Keratinocyte (primary cell): ENCODE data around the gene ANGEL2.

ENCODE experiments used
- EZH2 ChIP-seq: IDR thresholded peaks from one replicate; pipeline ENCODE4 v1.6.1; 2012; ENCODE audit warnings: inconsistent platforms, mild to moderate bottlenecking, low read length, moderate library complexity
- TF ChIP-seq, protein P1 (sequence below), 3 experiments: IDR thresholded peaks in 1 of 3; conservative IDR thresholded peaks in 1 of 3; optimal IDR thresholded peaks in 1 of 3; 2 replicates in 2 of 3; 3 replicates in 1 of 3; pipeline versions ENCODE3 to v1.5.1; 2011; ENCODE audit warnings: low read length in 3 of 3, mild to moderate bottlenecking in 3 of 3, moderate library complexity in 2 of 3, control low read depth in 1 of 3, inconsistent platforms in 1 of 3; ENCODE audit not compliant: insufficient read depth in 2 of 3; ENCODE audit errors: extremely low read depth in 1 of 3

DNA sequence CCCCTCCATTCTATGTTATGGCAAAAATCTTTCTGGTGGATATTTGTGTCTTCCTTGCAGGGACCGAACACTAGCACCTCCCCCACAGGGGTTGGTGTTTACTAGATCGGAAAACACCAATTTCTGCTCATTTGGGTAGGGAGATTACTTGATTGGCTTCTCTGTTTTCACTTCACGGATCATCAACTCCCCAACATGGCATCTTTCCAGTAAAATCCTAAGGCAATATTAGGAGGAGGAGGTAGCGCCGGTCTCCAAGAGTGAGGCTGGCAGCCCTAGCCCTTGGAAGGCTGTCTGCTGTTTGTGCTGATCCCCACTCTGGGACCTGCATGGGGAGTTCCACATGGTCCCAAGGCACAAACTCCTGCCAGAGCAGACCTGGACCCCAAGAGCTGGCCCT, 53.2 kb downstream of the ANGEL2 start:
- TF ChIP-seq, protein P1, sequence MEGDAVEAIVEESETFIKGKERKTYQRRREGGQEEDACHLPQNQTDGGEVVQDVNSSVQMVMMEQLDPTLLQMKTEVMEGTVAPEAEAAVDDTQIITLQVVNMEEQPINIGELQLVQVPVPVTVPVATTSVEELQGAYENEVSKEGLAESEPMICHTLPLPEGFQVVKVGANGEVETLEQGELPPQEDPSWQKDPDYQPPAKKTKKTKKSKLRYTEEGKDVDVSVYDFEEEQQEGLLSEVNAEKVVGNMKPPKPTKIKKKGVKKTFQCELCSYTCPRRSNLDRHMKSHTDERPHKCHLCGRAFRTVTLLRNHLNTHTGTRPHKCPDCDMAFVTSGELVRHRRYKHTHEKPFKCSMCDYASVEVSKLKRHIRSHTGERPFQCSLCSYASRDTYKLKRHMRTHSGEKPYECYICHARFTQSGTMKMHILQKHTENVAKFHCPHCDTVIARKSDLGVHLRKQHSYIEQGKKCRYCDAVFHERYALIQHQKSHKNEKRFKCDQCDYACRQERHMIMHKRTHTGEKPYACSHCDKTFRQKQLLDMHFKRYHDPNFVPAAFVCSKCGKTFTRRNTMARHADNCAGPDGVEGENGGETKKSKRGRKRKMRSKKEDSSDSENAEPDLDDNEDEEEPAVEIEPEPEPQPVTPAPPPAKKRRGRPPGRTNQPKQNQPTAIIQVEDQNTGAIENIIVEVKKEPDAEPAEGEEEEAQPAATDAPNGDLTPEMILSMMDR (optimal IDR thresholded peaks at IDR 0.05 in 1 of 3, IDR thresholded peaks at IDR 0.05 in 1 of 3, conservative IDR thresholded peaks at IDR 0.05 in 1 of 3; ENCODE audit: extremely low read depth in 1 of 3, insufficient read depth in 2 of 3, low read length in 3 of 3), result no peak
- TF ChIP-seq EZH2, result no peak
